ENCODE data around the gene MSH5.

- TF ChIP-seq CTCF (conservative IDR thresholded peaks at IDR 0.05): no peak
- TF ChIP-seq ZFX (IDR thresholded peaks at IDR 0.05): no peak
Measured at GRCh38 chr6:31776989-31777666, 37.3 kb downstream of the MSH5 start, which contains the start of gene VWA7.

Measured in C4-2B (cell line).